WTC11 (cell line): ENCODE data around the gene OBI1. TPM values are rescaled to one million over a fixed set of nuclear protein-coding genes. Genes with fewer than 3 reads are reported as not detected.

Source experiments
- ATAC-seq: fragments of 200-7000 bp; cut with Tn5 transposase; 2 replicates; pipeline ENCODE4 v1.10.0; 2021; ENCODE audit warnings: mild to moderate bottlenecking, moderate library complexity
- CTCF ChIA-PET: fragments of 300-600 bp; sonication (Branson Sonifier 250); formaldehyde crosslinking; loops from one replicate; lab custom pipeline; 2021; ENCODE audit warnings: antibody characterized with exemption; lab: Charles Lee
- POLR2A ChIA-PET: fragments of 350-600 bp; sonication (Branson Sonifier 250); formaldehyde crosslinking; loops from one replicate; lab custom pipeline; 2021; ENCODE audit warnings: antibody characterized with exemption; lab: Charles Lee
- DNase-seq: peaks from one replicate; pipeline ENCODE4 v3.0.0; 2021; ENCODE audit warnings: low spot score
- H3K27ac Mint-ChIP-seq: 2 replicates; pipeline ENCODE4 v1.8.0; 2021; ENCODE audit warnings: mixed read lengths
- H3K27me3 Mint-ChIP-seq: 2 replicates; pipeline ENCODE4 v1.8.0; 2021; ENCODE audit warnings: low read depth, mild to moderate bottlenecking, moderate library complexity, mixed read lengths
- H3K36me3 Mint-ChIP-seq: 2 replicates; pipeline ENCODE4 v1.8.0; 2021; ENCODE audit warnings: mixed read lengths
- H3K4me1 Mint-ChIP-seq: 2 replicates; pipeline ENCODE4 v1.8.0; 2022; ENCODE audit warnings: mixed read lengths
- H3K4me3 Mint-ChIP-seq: 2 replicates; pipeline ENCODE4 v1.8.0; 2021; ENCODE audit warnings: mild to moderate bottlenecking, moderate library complexity, mixed read lengths
- H3K9me3 Mint-ChIP-seq: 2 replicates; pipeline ENCODE4 v1.8.0; 2021; ENCODE audit warnings: mixed read lengths
- GRHL2 ChIP-seq: fragments of 250-450 bp; sonication (Bioruptor Pico); IDR thresholded peaks from 2 replicates; pipeline ENCODE4 v1.8.0; 2022; ENCODE audit warnings: mild to moderate bottlenecking, moderate library complexity; ENCODE audit not compliant: insufficient replicate concordance, severe bottlenecking
- KAT7 ChIP-seq: sonication (generic); formaldehyde crosslinking; IDR thresholded peaks from 2 replicates; pipeline ENCODE4 v1.8.1; 2023; ENCODE audit warnings: missing genetic modification reagents, mild to moderate bottlenecking, borderline replicate concordance
- MAX ChIP-seq: sonication (generic); formaldehyde crosslinking; IDR thresholded peaks from 2 replicates; pipeline ENCODE4 v1.8.0; 2022; ENCODE audit warnings: mild to moderate bottlenecking, missing genetic modification reagents
- NFE2L1 ChIP-seq: sonication (generic); formaldehyde crosslinking; IDR thresholded peaks from 2 replicates; pipeline ENCODE4 v1.8.1; 2023; ENCODE audit warnings: missing genetic modification reagents
- PREB ChIP-seq: sonication (generic); formaldehyde crosslinking; IDR thresholded peaks from 2 replicates; pipeline ENCODE4 v1.8.1; 2022; ENCODE audit warnings: mild to moderate bottlenecking, missing genetic modification reagents, moderate library complexity, borderline replicate concordance
- STAT6 ChIP-seq: sonication (generic); formaldehyde crosslinking; conservative IDR thresholded peaks from 2 replicates; pipeline ENCODE4 v1.8.1; 2023; ENCODE audit warnings: mild to moderate bottlenecking, low read depth, missing genetic modification reagents, moderate library complexity
- ZMAT4 ChIP-seq: fragments of 250-450 bp; sonication (Bioruptor Pico); IDR thresholded peaks from 2 replicates; pipeline ENCODE4 v1.9.0; 2021; ENCODE audit warnings: mild to moderate bottlenecking
- ZNF121 ChIP-seq: sonication (generic); formaldehyde crosslinking; IDR thresholded peaks from 2 replicates; pipeline ENCODE4 v1.8.0; 2023; ENCODE audit warnings: missing genetic modification reagents
- ZNF138 ChIP-seq: sonication (generic); formaldehyde crosslinking; conservative IDR thresholded peaks from 2 replicates; pipeline ENCODE4 v1.8.1; 2022; ENCODE audit warnings: mild to moderate bottlenecking, moderate library complexity, missing genetic modification reagents
- ZNF317 ChIP-seq: sonication (generic); formaldehyde crosslinking; IDR thresholded peaks from 2 replicates; pipeline ENCODE4 v1.8.1; 2023; ENCODE audit warnings: low read depth, mild to moderate bottlenecking, moderate library complexity, missing genetic modification reagents, borderline replicate concordance
- ZNF512 ChIP-seq: sonication (generic); formaldehyde crosslinking; IDR thresholded peaks from 2 replicates; pipeline ENCODE4 v1.8.1; 2022; ENCODE audit warnings: missing genetic modification reagents, borderline replicate concordance
- ZNF671 ChIP-seq: fragments of 250-450 bp; sonication (Bioruptor Pico); IDR thresholded peaks from 2 replicates; pipeline ENCODE4 v1.8.0; 2021; ENCODE audit warnings: mild to moderate bottlenecking
- total RNA-seq: library from RNA; stranded (reverse); gene quantifications from 3 replicates; pipeline ENCODE4 v1.2.3, GENCODE V29; 2021
- TF ChIP-seq, protein P1 (sequence below): fragments of 200-600 bp; IDR thresholded peaks from 2 replicates; pipeline ENCODE4 v1.8.0; 2022; ENCODE audit warnings: antibody characterized with exemption
- TF ChIP-seq, protein P2 (sequence below): sonication (generic); formaldehyde crosslinking; IDR thresholded peaks from 2 replicates; pipeline ENCODE4 v1.8.1; 2023; ENCODE audit warnings: mild to moderate bottlenecking, missing genetic modification reagents

The OBI1 gene
- total RNA-seq, 1 experiment from 2014 or later: 13.4 TPM

DNA sequence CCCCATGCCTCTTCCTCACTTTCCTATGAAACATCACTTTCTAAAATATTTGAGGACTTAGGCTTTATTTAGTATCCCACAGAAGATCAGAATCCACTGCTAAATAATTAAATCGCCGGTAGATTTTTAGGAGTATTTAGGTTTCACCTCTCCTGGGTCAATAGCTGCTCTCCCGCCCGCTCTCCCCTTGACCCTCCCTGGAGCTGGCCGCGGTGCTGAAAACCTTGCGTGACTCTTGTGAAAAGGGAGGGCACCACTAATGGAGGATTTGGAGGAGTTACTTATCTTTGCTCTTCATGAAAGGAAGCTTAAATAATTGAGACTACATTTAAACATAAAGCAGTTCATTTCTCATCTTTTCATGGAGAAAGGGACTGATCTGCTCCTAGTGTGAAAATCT is 69.7 kb downstream of the OBI1 start (continued):
- TF ChIP-seq PREB (CRISPR knock-in tag) (no peak), GRHL2 (CRISPR knock-in tag) (no peak), ZMAT4 (CRISPR knock-in tag) (no peak), KAT7 (no peak), ZNF671 (no peak), NFE2L1 (CRISPR knock-in tag) (0 out of 2 replicates have a peak, but pooled peaks have one; percentile 42)
- TF ChIP-seq, protein P1, sequence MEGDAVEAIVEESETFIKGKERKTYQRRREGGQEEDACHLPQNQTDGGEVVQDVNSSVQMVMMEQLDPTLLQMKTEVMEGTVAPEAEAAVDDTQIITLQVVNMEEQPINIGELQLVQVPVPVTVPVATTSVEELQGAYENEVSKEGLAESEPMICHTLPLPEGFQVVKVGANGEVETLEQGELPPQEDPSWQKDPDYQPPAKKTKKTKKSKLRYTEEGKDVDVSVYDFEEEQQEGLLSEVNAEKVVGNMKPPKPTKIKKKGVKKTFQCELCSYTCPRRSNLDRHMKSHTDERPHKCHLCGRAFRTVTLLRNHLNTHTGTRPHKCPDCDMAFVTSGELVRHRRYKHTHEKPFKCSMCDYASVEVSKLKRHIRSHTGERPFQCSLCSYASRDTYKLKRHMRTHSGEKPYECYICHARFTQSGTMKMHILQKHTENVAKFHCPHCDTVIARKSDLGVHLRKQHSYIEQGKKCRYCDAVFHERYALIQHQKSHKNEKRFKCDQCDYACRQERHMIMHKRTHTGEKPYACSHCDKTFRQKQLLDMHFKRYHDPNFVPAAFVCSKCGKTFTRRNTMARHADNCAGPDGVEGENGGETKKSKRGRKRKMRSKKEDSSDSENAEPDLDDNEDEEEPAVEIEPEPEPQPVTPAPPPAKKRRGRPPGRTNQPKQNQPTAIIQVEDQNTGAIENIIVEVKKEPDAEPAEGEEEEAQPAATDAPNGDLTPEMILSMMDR: no peak
- TF ChIP-seq, protein P2, sequence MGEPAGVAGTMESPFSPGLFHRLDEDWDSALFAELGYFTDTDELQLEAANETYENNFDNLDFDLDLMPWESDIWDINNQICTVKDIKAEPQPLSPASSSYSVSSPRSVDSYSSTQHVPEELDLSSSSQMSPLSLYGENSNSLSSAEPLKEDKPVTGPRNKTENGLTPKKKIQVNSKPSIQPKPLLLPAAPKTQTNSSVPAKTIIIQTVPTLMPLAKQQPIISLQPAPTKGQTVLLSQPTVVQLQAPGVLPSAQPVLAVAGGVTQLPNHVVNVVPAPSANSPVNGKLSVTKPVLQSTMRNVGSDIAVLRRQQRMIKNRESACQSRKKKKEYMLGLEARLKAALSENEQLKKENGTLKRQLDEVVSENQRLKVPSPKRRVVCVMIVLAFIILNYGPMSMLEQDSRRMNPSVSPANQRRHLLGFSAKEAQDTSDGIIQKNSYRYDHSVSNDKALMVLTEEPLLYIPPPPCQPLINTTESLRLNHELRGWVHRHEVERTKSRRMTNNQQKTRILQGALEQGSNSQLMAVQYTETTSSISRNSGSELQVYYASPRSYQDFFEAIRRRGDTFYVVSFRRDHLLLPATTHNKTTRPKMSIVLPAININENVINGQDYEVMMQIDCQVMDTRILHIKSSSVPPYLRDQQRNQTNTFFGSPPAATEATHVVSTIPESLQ (CRISPR knock-in tag): no peak

GRCh38 chr13:78587395-78587794 is 71.6 kb downstream of the OBI1 start:
- H3K36me3 Mint-ChIP-seq: no peaks in the 10 kb centered on the region
- CTCF ChIA-PET: interaction anchor here (0.6 to 2.1 kb wide), 52 partner anchors 8 to 777 kb away, joined by 3 to 40 read pairs (median 5); partner anchors contain the start of gene POU4F1
- ATAC-seq (no peak), DNase-seq (no peak)
- H3K27me3 Mint-ChIP-seq: peaks cover 70% of the 10 kb centered on the region
- POLR2A ChIA-PET: interaction anchor here (1.0 kb wide), 1 partner anchor 16 kb away, joined by 5 read pairs; the partner anchor contains the start of gene POU4F1
- H3K9me3 Mint-ChIP-seq: no peaks in the 10 kb centered on the region
- peaks cover 9% of the 10 kb centered on the region for H3K4me1 Mint-ChIP-seq
- peak overlapping the region; percentile 74 for H3K4me3 Mint-ChIP-seq
- H3K27ac Mint-ChIP-seq: no peak overlapping the region
- TF ChIP-seq STAT6 (CRISPR knock-in tag): no peak
- TF ChIP-seq ZNF512: 0 out of 2 replicates have a peak, but pooled peaks have one; percentile 3

DNA sequence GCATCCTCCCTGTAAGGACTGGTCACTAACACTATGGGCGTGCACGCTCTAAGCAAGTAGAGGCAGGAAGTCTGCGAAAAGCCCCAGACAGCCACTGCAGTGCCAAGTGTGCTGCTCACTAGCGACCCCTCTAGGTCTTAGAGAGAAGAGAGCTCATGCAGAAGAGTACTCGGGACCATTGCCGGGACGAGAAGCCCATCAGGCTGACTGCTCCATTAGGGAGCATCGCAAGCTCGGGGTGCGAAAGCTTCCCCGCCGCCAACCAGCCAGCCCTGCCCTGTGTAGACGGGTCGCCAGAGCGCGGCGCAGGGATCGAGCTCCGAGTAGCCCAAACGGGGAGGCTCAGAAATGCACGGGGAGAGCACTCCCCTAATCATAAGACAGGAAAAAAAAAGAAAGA is 72.2 kb downstream of the OBI1 start:
- peaks cover 9% of the 10 kb centered on the region for H3K4me1 Mint-ChIP-seq
- DNase-seq: peak; percentile 81
- TF ChIP-seq ZNF138 (peak; percentile 60; the same call in 1 of the 2 replicates), ZNF512 (peak; percentile 98), MAX (peak; percentile 42; the same call in 1 of the 2 replicates), ZNF317 (CRISPR knock-in tag) (no peak), ZNF121 (CRISPR knock-in tag) (peak; percentile 51; the same call in 1 of the 2 replicates)
- TF ChIP-seq, protein P1: peak; percentile 78
- TF ChIP-seq, all 79 proteins: peak for 5
- Mint-ChIP-seq H3K27me3 (peaks cover 63% of the 10 kb centered on the region), H3K36me3 (no peaks in the 10 kb centered on the region), H3K4me3 (peak overlapping the region; percentile 74), H3K9me3 (no peaks in the 10 kb centered on the region), H3K27ac (no peak overlapping the region)
- ATAC-seq: peak; percentile 98
- POLR2A ChIA-PET: interaction anchor here (0.7 to 1.0 kb wide), 2 partner anchors 17 to 1031 kb away, joined by 5 read pairs; partner anchors contain the start of gene POU4F1
- CTCF ChIA-PET: interaction anchor here (0.5 to 2.1 kb wide), 91 partner anchors 9 to 776 kb away, joined by 3 to 40 read pairs (median 4); partner anchors contain the start of gene POU4F1
